K562 (cell line): ENCODE data around the gene IGSF3. TPM values are rescaled to one million over a fixed set of nuclear protein-coding genes. Genes with fewer than 3 reads are reported as not detected.
A peak's percentile ranks its signal among the peaks of the same experiment; 100 is the strongest.

Experiments used
- ATAC-seq: fragments of 200-7000 bp; cut with Tn5 transposase; 3 replicates; pipeline ENCODE4 v1.9.1; 2020; ENCODE audit warnings: moderate library complexity
- BruUV-seq: library from RNA; stranded (reverse); fragments of 400-500 nt; replicated peaks from 2 replicates; lab custom pipeline; 2021; lab: Mats Ljungman, UMichigan
- CTCF ChIA-PET: fragments of 300-600 bp; formaldehyde crosslinking; extraction: SDS; loops from one replicate; lab custom pipeline; 2021; ENCODE audit warnings: low intra/inter-chr PET ratio; lab: Yijun Ruan, JAX
- POLR2A ChIA-PET: fragments of 300-600, 350-650 bp; sonication (Branson Sonifier 250); formaldehyde crosslinking; extraction: SDS; loops from one replicate; lab custom pipeline; 2021; ENCODE audit warnings: antibody characterized with exemption, inconsistent platforms; lab: Yijun Ruan, JAX
- DNase-seq, 4 experiments: peaks; one replicate each; pipeline versions ENCODE4 v3.0.0 to v3.0.0-alpha.2; 2011 to 2018; ENCODE audit warnings: low spot score in 3 of 4, mixed read lengths in 3 of 4; ENCODE audit errors: extremely low read depth in 1 of 4
- FAIRE-seq: peaks from 2 replicates; lab custom pipeline; 2011; peaks lifted over from hg19 to GRCh38; lab: Jason Lieb, UNC
- H2AFZ ChIP-seq: 2 replicates; pipeline ENCODE4 v1.6.0; 2011; ENCODE audit warnings: low read depth, low read length, control low read depth, inconsistent platforms
- H3K27ac ChIP-seq: fragments of 200-600 bp; 3 replicates; pipeline ENCODE4 v1.8.0; 2011; ENCODE audit warnings: low read depth, mild to moderate bottlenecking, control low read depth, inconsistent platforms, low read length, moderate library complexity, mixed read lengths; ENCODE audit errors: extremely low read depth
- H3K27me3 ChIP-seq, 2 experiments: fragments of 300-600 bp in 1 of 2; 2 replicates in 1 of 2; 3 replicates in 1 of 2; pipeline versions ENCODE4 v1.6.0 to v1.8.0; 2011; ENCODE audit warnings: inconsistent platforms in 2 of 2, low read length in 2 of 2, mild to moderate bottlenecking in 1 of 2, mixed read lengths in 1 of 2, moderate library complexity in 1 of 2; ENCODE audit not compliant: control insufficient read depth in 2 of 2, insufficient read depth in 2 of 2
- H3K36me3 ChIP-seq: fragments of 300-600 bp; 3 replicates; pipeline ENCODE4 v1.8.0; 2011; ENCODE audit warnings: mild to moderate bottlenecking, low read length, inconsistent platforms; ENCODE audit not compliant: control insufficient read depth, insufficient read depth
- H3K4me1 ChIP-seq, 2 experiments: fragments of 200-600 bp in 1 of 2; replicated peaks in 1 of 2; 2 replicates in 1 of 2; 3 replicates in 1 of 2; pipeline versions ENCODE4 v1.5.1 to v1.8.0; 2011; ENCODE audit warnings: inconsistent platforms in 2 of 2, low read length in 2 of 2, mild to moderate bottlenecking in 1 of 2, mixed read lengths in 1 of 2, moderate library complexity in 1 of 2; ENCODE audit not compliant: control insufficient read depth in 2 of 2, insufficient read depth in 2 of 2
- H3K4me2 ChIP-seq: 2 replicates; pipeline ENCODE4 v1.6.1; 2011; ENCODE audit warnings: low read length, control low read depth, inconsistent platforms, mixed read lengths; ENCODE audit not compliant: insufficient read depth
- H3K4me3 ChIP-seq: fragments of 200-600 bp; sonication (generic), shearing (Covaris generic); 2 replicates; pipeline ENCODE4 v1.5.1; 2016; ENCODE audit warnings: control low read depth, inconsistent platforms
- H3K79me2 ChIP-seq: fragments of 200-600 bp; 3 replicates; pipeline ENCODE4 v1.8.0; 2011; ENCODE audit warnings: low read length, inconsistent platforms; ENCODE audit not compliant: control insufficient read depth, insufficient read depth
- H3K9ac ChIP-seq, 2 experiments: 2 replicates each; pipeline versions ENCODE4 v1.6.0 to v1.6.1; 2011; ENCODE audit warnings: low read depth in 2 of 2, low read length in 2 of 2, control low read depth in 1 of 2, inconsistent platforms in 1 of 2, mild to moderate bottlenecking in 1 of 2, mixed read lengths in 1 of 2; ENCODE audit not compliant: insufficient read depth in 1 of 2
- H3K9me1 ChIP-seq: one replicate; pipeline ENCODE4 v1.6.0; 2011; ENCODE audit warnings: inconsistent platforms, mild to moderate bottlenecking, low read length, moderate library complexity; ENCODE audit not compliant: control insufficient read depth, insufficient read depth
- H3K9me3 ChIP-seq: replicated peaks from 2 replicates; pipeline ENCODE4 v1.5.1; 2011; ENCODE audit warnings: low read depth, low read length, inconsistent platforms; ENCODE audit not compliant: control insufficient read depth, insufficient read depth
- H4K20me1 ChIP-seq: replicated peaks from 2 replicates; pipeline ENCODE4 v1.6.1; 2011; ENCODE audit warnings: low read length, inconsistent platforms, mixed read lengths; ENCODE audit not compliant: control insufficient read depth, insufficient read depth
- RBFOX2 ChIP-seq: fragments of 200-400 bp; formaldehyde crosslinking; IDR thresholded peaks from 2 replicates; pipeline ENCODE4 v1.6.1; 2017; ENCODE audit warnings: low read depth, mild to moderate bottlenecking, low read length, moderate library complexity
- RBM25 ChIP-seq: fragments of 200-400 bp; formaldehyde crosslinking; IDR thresholded peaks from 2 replicates; pipeline ENCODE4 v1.6.1; 2018; ENCODE audit warnings: low read length, low read depth, moderate library complexity; ENCODE audit not compliant: severe bottlenecking
- SFPQ ChIP-seq: fragments of 200-400 bp; formaldehyde crosslinking; IDR thresholded peaks from 2 replicates; pipeline ENCODE4 v1.6.1; 2017; ENCODE audit warnings: mild to moderate bottlenecking, low read depth, low read length, moderate library complexity
- WGBS: fragments of 100-300 bp; shearing (Covaris generic); methylation state at CpG from one replicate; pipeline ENCODE4 v1.1.6; 2016; ENCODE audit warnings: low coverage, mixed read lengths; ENCODE audit not compliant: insufficient coverage; ENCODE audit errors: missing lambda C conversion rate; 5-methylcytosine and 5-hydroxymethylcytosine counted together
- in situ Hi-C: fragments of 300-500 bp; cut with MboI; formaldehyde crosslinking; loops from 4 replicates; pipeline ENCODE4 v1.15.0; 2018; ENCODE audit warnings: inconsistent platforms, mixed read lengths
- intact Hi-C: fragments of 100-400 bp; cut with micrococcal nuclease; formaldehyde crosslinking; loops from 2 replicates; pipeline ENCODE4 v1.14.2; 2022
- polyA plus RNA-seq, 8 experiments: library from polyadenylated mRNA; depleted of rRNA in 4 of 8; stranded (reverse) in 5 of 8; unstranded in 3 of 8; fragments of >200 nt; fragmentation: Nextera tagmentation in 2 of 8; fragmentation: Illumina TruSeq in 1 of 8; extraction: Ambion mirVana in 2 of 8; extraction: Trizol in 1 of 8; gene quantifications; 2 replicates each; pipeline versions ENCODE4 v1.2.1 to v1.2.3, GENCODE V29; 2011 to 2014; ENCODE audit warnings: inconsistent platforms in 1 of 8, missing spikeins in 1 of 8
- total RNA-seq, 7 experiments: library from RNA; depleted of rRNA in 6 of 7; stranded (reverse); fragments of >200 nt in 6 of 7; fragmentation: Illumina TruSeq in 2 of 7; extraction: Trizol in 2 of 7; gene quantifications; 2 replicates each; pipeline versions ENCODE4 v1.2.1 to v1.2.3, GENCODE V29; 2011 to 2021; ENCODE audit warnings: low replicate concordance in 1 of 7

IGSF3 gene
- total and polyA plus RNA-seq, 9 of the 15 experiments (the other 6 are each of a cell fraction or from before 2014, with no cell fraction given), result 1.1 to 15.0 (median 8.3) TPM

- ATAC-seq (no peak), DNase-seq (peak in 1 of 4 experiments; percentile 4), FAIRE-seq (no peak)
- 90% methylated on average over 2 of the region's 2 CpGs for WGBS
- no peak overlapping the region for H3K27ac ChIP-seq
- no peak overlapping the region for H2AFZ ChIP-seq
- H3K4me1 ChIP-seq, result peaks cover 40 to 44% of the 10 kb centered on the region in 2 experiments
- peaks cover 18% of the 10 kb centered on the region; the same call in 1 of the 2 replicates for H4K20me1 ChIP-seq
- H3K79me2 ChIP-seq, result peaks cover 70% of the 10 kb centered on the region
- in situ Hi-C loops (no loop called here), intact Hi-C loops (no loop called here)
- peak overlapping the region; percentile 92 for H3K4me2 ChIP-seq
- H3K9ac ChIP-seq, result peak overlapping the region in 1 of 2 experiments; percentile 7; a peak in 1 of 4 replicates
- no TSS peak for BruUV-seq
- ChIA-PET CTCF (no interaction called here), POLR2A (interaction anchor here (0.7 to 1.8 kb wide), 8 partner anchors 10 to 492 kb away, joined by 3 to 7 read pairs (median 4); no protein-coding TSS in a partner anchor)
- peaks cover 7% of the 10 kb centered on the region; the same call in 2 of the 3 replicates for H3K36me3 ChIP-seq
- H3K4me3 ChIP-seq, result peak overlapping the region; percentile 82; the same call in 1 of the 2 replicates
- TF ChIP-seq SFPQ, result no peak
- peak; percentile 20 for TF ChIP-seq RBM25
- no peak for TF ChIP-seq RBFOX2
- peaks cover 6% of the 10 kb centered on the region for H3K9me3 ChIP-seq
- H3K9me1 ChIP-seq, result no peaks in the 10 kb centered on the region
- no peaks in the 10 kb centered on the region for H3K27me3 ChIP-seq
Measured at GRCh38 chr1:116568662-116569380, 98.7 kb downstream of the IGSF3 start.
